ENCODE data around the gene LRRC2.
"Not testable (repeated sequence)": the region's sequence is repeated elsewhere in the genome, so short reads cannot be mapped to it uniquely, and the experiment has no call there.

Gene LRRC2

DNA sequence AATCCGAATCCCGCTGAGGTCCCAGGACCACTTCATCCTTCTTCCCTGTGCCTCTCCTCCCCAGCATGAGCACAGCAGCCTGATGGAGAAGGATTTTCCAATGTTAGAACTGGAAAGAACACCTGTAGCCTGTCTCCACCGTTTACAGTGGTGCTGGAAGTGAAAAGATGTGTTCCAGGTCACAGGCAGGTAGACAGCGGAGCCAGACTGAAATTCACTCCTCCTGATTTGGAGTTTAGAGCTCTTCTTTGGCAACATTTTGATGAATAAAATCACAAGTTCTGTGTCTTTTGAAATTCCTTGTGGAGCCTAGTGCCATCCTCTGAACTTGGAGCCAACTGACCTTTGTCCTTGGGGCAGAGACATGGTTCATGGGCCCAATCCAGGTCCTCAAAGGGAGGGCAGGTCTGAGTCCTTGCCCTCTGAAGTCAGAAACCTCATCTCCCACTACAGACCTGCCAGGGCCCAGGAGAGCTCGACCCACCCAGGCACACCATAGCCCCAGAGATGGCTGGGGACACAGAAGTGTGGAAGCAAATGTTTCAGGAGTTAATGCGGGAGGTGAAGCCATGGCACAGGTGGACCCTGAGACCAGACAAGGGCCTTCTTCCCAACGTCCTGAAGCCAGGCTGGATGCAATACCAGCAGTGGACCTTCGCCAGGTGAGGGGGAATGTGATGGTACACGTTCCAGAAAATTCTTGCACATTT lies 68.4 kb downstream of the LRRC2 start, which contains the start of gene RTP3:
RTP3 (plus strand) TSS at position 421 of the 710 bp plus-strand sequence; CDS start at position 508, 87 bp downstream.
- Histone ChIP-seq H3K9me3 (ENCODE audit: low read depth, low read length) (no peaks in the 10 kb centered on the region), H3K4me3 (no peak within 1 kb of the TSS), H3K36me3 (ENCODE audit: insufficient read depth, low read length) (no peaks in the 10 kb centered on the region), H3K27ac (no peak within 1 kb of the TSS), H3K9ac (ENCODE audit: insufficient read length) (no peak within 1 kb of the TSS)
- DNase-seq (ENCODE audit: low read depth, low spot score): no peak
- TF ChIP-seq EZH2 (IDR thresholded peaks at IDR 0.05) (no peak), POLR2AphosphoS5 (IDR thresholded peaks at IDR 0.05; ENCODE audit: borderline replicate concordance, low read depth, low read length) (no peak)

DNA sequence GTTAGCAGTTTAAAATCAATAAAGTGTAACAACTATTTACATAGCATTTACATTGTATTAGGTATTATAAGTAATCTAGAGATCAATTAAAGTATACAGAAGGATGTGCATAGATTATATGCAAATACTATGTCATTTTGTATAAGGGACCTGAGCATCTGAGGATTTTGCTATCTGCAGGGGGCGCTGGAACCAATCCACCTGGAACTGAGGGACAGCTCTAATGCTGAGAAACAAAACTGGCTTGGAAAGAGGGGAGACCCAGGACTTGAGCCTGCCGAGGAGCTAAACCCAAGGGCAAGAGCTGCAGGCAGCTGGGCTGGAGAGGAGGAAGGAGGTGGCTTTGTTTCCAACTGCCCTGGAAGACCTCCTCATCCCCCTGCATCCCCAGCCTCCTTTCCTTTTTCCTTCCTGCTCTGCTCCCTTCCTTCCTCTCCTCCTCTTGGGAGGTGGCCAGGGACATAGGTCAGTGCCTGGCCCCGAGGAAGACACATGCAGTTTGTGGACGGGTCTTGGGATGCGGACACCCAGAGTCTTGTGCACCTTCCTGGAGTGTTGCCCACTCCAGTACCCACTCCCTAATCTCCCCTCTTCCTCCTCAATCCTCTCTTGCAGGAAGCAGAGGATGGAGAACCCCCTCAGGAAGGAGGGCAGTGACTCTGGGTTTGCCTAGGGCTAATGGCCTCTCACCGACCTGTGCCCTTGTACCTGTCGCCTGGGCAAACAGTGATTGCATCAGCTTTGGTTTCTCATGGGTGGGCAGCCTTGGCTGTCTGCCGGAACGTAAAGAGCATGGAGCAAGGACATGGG lies 69.2 kb downstream of the LRRC2 start:
- Histone ChIP-seq H3K27ac (no peak overlapping the region), H3K4me3 (no peak overlapping the region), H3K9me3 (ENCODE audit: low read depth, low read length) (no peaks in the 10 kb centered on the region), H3K9ac (ENCODE audit: insufficient read length) (no peak overlapping the region), H3K36me3 (ENCODE audit: insufficient read depth, low read length) (no peaks in the 10 kb centered on the region)
- no peak for DNase-seq (ENCODE audit: low read depth, low spot score)
- TF ChIP-seq POLR2AphosphoS5 (IDR thresholded peaks at IDR 0.05; ENCODE audit: borderline replicate concordance, low read depth, low read length) (no peak), EZH2 (IDR thresholded peaks at IDR 0.05) (no peak), FOXP2 (optimal IDR thresholded peaks at IDR 0.05; ENCODE audit: control extremely low read depth, extremely low read length, insufficient read depth) (no peak)

DNA sequence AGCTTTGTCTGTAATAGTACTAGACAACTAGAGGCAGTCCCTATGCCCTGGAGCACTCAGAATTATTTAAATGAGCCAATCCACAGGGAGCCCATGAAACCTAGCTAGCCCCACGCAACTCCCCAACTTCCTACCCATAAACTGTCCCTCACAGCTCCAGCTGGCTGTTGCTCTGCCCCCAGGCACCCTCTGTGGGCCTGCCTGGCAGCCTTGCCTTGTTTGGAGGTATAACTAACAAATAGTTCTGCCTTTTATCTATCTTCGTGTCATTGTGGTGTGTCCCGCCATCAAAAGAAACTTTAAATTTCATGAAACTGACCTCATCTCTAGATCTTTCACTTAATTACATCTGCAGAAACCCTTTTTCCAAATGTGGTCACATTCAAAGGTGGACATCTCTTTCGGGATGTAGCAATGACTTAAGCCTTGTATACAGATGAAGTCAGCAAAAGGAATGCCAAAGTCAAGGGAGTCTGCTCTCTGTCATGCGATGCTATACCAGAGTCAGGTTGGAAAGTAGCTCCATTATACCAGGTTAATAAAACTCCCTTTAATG lies 70.1 kb downstream of the LRRC2 start:
- TF ChIP-seq EZH2 (IDR thresholded peaks at IDR 0.05): no peak
- TF ChIP-seq POLR2AphosphoS5 (IDR thresholded peaks at IDR 0.05; ENCODE audit: borderline replicate concordance, low read depth, low read length): peak; percentile 12; the same call in 1 of the 2 replicates
- no peak for TF ChIP-seq FOXP2 (optimal IDR thresholded peaks at IDR 0.05; ENCODE audit: control extremely low read depth, extremely low read length, insufficient read depth)
- DNase-seq (ENCODE audit: low read depth, low spot score): peak; percentile 62
- Histone ChIP-seq H3K36me3 (ENCODE audit: insufficient read depth, low read length) (no peaks in the 10 kb centered on the region), H3K27ac (no peak overlapping the region; the same call in 1 of the 2 replicates), H3K9me3 (ENCODE audit: low read depth, low read length) (no peaks in the 10 kb centered on the region), H3K9ac (ENCODE audit: insufficient read length) (no peak overlapping the region), H3K4me3 (no peak overlapping the region)

DNA sequence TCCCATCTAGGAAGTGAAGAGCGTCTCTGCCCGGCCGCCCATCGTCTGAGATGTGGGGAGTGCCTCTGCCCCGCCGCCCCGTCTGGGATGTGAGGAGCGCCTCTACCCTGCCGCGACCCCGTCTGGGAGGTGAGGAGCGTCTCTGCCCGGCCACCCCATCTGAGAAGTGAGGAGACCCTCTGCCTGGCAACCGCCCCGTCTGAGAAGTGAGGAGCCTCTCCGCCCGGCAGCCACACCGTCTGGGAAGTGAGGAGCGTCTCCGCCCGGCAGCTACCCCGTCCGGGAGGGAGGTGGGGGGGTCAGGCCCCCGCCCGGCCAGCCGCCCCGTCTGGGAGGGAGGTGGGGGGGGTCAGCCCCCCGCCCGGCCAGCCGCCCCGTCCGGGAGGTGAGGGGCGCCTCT lies 71.6 kb downstream of the LRRC2 start:
- not testable (repeated sequence) for H3K9me3 ChIP-seq (ENCODE audit: low read depth, low read length); H3K4me3 ChIP-seq; H3K9ac ChIP-seq (ENCODE audit: insufficient read length); H3K27ac ChIP-seq; DNase-seq (ENCODE audit: low read depth, low spot score); H3K36me3 ChIP-seq (ENCODE audit: insufficient read depth, low read length)

DNA sequence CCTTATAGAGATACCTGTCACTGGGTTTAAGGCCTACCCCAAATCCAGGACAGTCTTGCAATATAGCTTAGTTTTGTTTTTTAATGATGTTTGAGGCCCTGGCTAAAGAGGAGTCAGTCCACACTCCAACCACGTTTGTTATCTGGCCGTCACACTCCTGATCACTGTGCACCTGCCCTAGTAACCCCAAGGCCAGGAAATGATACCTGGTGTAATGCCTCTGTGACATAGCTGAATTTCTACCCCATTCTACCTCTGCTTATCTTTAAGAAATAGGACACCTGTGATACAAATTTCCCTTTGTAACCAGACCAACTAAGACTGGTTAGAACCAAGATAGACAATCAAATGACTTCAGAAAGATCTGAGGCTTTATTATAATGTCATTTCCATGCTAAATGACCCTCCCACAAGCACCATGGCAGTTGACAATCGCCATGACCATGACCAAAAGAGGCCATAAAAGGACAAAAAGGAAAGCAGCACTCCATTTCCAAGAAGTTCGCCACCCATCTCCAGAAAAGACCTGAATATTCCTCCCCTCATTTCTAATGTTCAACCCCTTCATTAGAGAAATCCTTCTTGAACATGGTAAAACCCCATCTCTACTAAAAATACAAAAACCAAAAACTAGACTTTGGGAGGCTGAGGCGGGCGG lies 73.1 kb downstream of the LRRC2 start:
- no peak overlapping the region for H3K27ac ChIP-seq
- H3K4me3 ChIP-seq: no peak overlapping the region
- no peaks in the 10 kb centered on the region for H3K36me3 ChIP-seq (ENCODE audit: insufficient read depth, low read length)
- no peak for DNase-seq (ENCODE audit: low read depth, low spot score)
- TF ChIP-seq POLR2AphosphoS5 (IDR thresholded peaks at IDR 0.05; ENCODE audit: borderline replicate concordance, low read depth, low read length) (no peak), FOXP2 (optimal IDR thresholded peaks at IDR 0.05; ENCODE audit: control extremely low read depth, extremely low read length, insufficient read depth) (no peak), EZH2 (IDR thresholded peaks at IDR 0.05) (no peak)
- no peaks in the 10 kb centered on the region for H3K9me3 ChIP-seq (ENCODE audit: low read depth, low read length)
- H3K9ac ChIP-seq (ENCODE audit: insufficient read length): no peak overlapping the region

DNA sequence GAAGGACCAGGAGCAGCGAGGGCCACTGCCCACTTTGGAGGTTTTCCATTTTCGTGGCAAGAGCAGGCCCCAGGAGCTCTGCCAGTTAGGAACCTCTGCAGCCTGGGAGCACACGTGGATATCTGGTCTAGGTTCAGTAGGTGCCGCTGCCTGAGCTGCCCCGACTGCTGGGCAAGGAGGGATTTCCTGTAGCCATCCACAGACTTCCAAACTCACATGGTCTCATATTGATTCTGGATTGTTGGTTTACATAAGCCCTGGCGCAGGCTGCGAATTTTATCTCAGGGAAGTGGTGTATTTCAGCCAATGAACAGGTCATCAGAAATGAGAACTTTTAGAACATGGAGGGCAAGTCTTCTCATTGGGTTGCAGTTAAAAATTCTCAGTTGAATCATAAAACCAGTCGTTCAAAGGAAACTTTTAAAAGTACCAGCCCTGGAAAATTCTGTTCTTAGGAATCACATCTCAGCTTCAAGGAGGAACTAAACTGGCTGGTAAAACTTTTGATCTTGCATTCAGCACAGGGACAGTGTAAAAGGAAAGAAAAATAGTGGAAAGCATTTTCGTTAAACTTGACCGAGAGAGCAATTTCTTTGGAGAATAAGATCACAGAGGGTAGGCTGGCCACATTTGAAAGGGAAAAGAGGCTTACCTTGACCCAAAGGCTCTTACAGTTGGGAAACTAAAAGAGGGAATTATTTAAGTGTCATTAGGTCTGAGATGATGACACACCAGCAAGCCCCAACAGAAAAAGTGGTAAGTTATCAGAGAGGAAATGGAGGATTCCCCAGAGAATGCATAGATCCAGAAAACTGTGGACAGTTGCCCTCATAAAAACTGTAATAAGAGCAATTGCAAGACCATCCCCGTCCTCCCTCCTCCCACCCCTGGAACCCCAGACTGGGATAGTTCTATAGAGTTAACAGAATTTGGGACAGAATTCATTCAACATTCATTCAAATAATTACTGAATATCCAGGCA lies 74.7 kb downstream of the LRRC2 start:
- no peak for DNase-seq (ENCODE audit: low read depth, low spot score)
- no peaks in the 10 kb centered on the region for H3K36me3 ChIP-seq (ENCODE audit: insufficient read depth, low read length)
- no peak overlapping the region for H3K27ac ChIP-seq
- TF ChIP-seq FOXP2 (optimal IDR thresholded peaks at IDR 0.05; ENCODE audit: control extremely low read depth, extremely low read length, insufficient read depth): no peak
- no peak for TF ChIP-seq EZH2 (IDR thresholded peaks at IDR 0.05)
- TF ChIP-seq POLR2AphosphoS5 (IDR thresholded peaks at IDR 0.05; ENCODE audit: borderline replicate concordance, low read depth, low read length): no peak
- no peak overlapping the region for H3K4me3 ChIP-seq
- H3K9ac ChIP-seq (ENCODE audit: insufficient read length): no peak overlapping the region
- no peaks in the 10 kb centered on the region for H3K9me3 ChIP-seq (ENCODE audit: low read depth, low read length)

DNA sequence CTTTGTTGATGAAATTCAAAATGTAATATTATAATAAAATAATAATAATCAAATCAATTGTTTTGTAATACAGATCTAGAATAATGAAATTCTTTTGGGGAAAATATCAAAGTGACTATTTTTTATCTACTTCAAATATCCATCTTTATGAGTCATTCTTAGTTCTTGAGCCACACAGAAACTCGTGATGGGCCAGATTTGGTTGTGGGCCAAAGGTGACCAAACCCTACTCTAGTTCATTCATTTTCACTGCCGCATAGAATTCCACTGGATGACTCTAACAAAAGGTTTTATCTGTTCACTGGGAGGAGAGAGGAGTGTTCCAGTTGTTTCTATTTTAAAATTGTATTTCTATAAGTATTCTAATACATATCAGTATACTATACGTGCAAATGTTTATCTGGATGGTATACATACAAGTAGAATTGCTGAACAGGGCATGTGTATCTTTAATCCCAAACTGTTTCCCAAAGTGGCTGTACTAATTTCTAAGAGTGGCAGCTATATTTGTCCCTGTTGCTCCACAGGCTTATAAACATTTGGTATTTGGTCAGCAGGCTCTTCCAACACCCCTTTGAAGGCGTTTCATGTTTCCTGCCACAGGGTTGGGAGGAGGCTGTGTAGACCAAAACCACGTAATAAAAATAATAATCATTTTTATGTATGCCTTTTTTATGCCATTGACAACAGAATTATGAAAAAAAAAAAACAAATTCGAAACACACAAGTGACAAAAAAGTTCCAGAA lies 75.6 kb downstream of the LRRC2 start:
- Histone ChIP-seq H3K4me3 (no peak overlapping the region), H3K36me3 (ENCODE audit: insufficient read depth, low read length) (no peaks in the 10 kb centered on the region), H3K9me3 (ENCODE audit: low read depth, low read length) (no peaks in the 10 kb centered on the region), H3K27ac (no peak overlapping the region), H3K9ac (ENCODE audit: insufficient read length) (no peak overlapping the region)
- TF ChIP-seq POLR2AphosphoS5 (IDR thresholded peaks at IDR 0.05; ENCODE audit: borderline replicate concordance, low read depth, low read length): no peak
- no peak for TF ChIP-seq EZH2 (IDR thresholded peaks at IDR 0.05)
- TF ChIP-seq FOXP2 (optimal IDR thresholded peaks at IDR 0.05; ENCODE audit: control extremely low read depth, extremely low read length, insufficient read depth): no peak
- no peak for DNase-seq (ENCODE audit: low read depth, low spot score)

Data from SK-N-MC (cell line).